ENCODE data around the gene RAB10. TPM values are rescaled to one million over a fixed set of nuclear protein-coding genes. Genes with fewer than 3 reads are reported as not detected.

RAB10 gene
- polyA plus RNA-seq, 1 donor (not counting 4 experiments of a cell fraction or from before 2014, with no cell fraction given), result 252 TPM

GRCh38 chr2:26185954-26186770, 152.3 kb downstream of the RAB10 start:
- no peak overlapping the region for H3K9ac ChIP-seq (ENCODE audit: control insufficient read depth, extremely low read depth, insufficient read depth, low read length)
- H3K9me1 ChIP-seq (ENCODE audit: control insufficient read depth, extremely low read depth, insufficient read depth, low read length), result no peaks in the 10 kb centered on the region
- H3K27ac ChIP-seq (ENCODE audit: control insufficient read depth, insufficient read depth, low read length), result no peak overlapping the region
- H3K36me3 ChIP-seq (ENCODE audit: control insufficient read depth in 2 of 2, extremely low read depth in 1 of 2, insufficient read depth in 2 of 2, low read length in 2 of 2), result peaks cover 2 to 8% of the 10 kb centered on the region in 2 experiments
- no peak for TF ChIP-seq CTCF (optimal IDR thresholded peaks at IDR 0.05 in 1 of 3, IDR thresholded peaks at IDR 0.05 in 1 of 3, conservative IDR thresholded peaks at IDR 0.05 in 1 of 3; ENCODE audit: extremely low read depth in 1 of 3, insufficient read depth in 2 of 3, low read length in 3 of 3)
- no peaks in the 10 kb centered on the region for H3K79me2 ChIP-seq (ENCODE audit: control insufficient read depth, insufficient read depth, low read length)
- dilution Hi-C loops (cut with MboI; ENCODE audit: extremely low pct_ligation_motif_present, low sequenced_read_pairs), result no loop called here
- H4K20me1 ChIP-seq (ENCODE audit: control insufficient read depth, extremely low read depth, insufficient read depth, low read length), result no peaks in the 10 kb centered on the region
- no peak for DNase-seq (ENCODE audit: low read depth, low spot score)
- no peaks in the 10 kb centered on the region for H3K27me3 ChIP-seq (ENCODE audit: control insufficient read depth, extremely low read depth, insufficient read depth, low read length)
- no peak overlapping the region for H3K4me3 ChIP-seq (ENCODE audit: control insufficient read depth in 2 of 3, extremely low read depth in 1 of 3, insufficient read depth in 2 of 3, low read depth in 1 of 3, low read length in 3 of 3)
- no peak overlapping the region for H2AFZ ChIP-seq (ENCODE audit: control insufficient read depth, low read length)
- no peaks in the 10 kb centered on the region for H3K9me3 ChIP-seq (ENCODE audit: control insufficient read depth, low read depth, low read length)
- H3K4me1 ChIP-seq (ENCODE audit: control insufficient read depth, extremely low read depth, insufficient read depth, low read length), result no peaks in the 10 kb centered on the region
- no peak for FAIRE-seq
- H3K4me2 ChIP-seq (ENCODE audit: control insufficient read depth, extremely low read depth, insufficient read depth, low read depth, low read length), result no peak overlapping the region

Small RNAs within 50 kb of the gene (small RNA-seq; reads per million reads assigned to genes)
- gene RNU6-942P (ENCODE audit: insufficient read length in 3 of 3, low read depth in 3 of 3, low replicate concordance in 1 of 3) (0 reads per million in 3 experiments), gene UQCRHP2 (ENCODE audit: insufficient read length in 3 of 3, low read depth in 3 of 3, low replicate concordance in 1 of 3) (0 reads per million in 3 experiments)

Other genes starting within 250 kb of the RAB10 start
- 8.9 to 18.1 TPM (median 12.5 TPM) in 3 replicates for gene ASXL2, start 155.6 kb upstream of the RAB10 start, polyA plus RNA-seq
- gene KIF3C, start 51.6 kb upstream of the RAB10 start, polyA plus RNA-seq, result 6.5 to 8.4 TPM (median 7.4 TPM) in 3 replicates
- gene GAREM2, start 139.0 kb downstream of the RAB10 start, polyA plus RNA-seq, result 0.03 to 0.17 TPM (median 0.06 TPM) in 3 replicates
- gene HADHA, start 210.5 kb downstream of the RAB10 start, polyA plus RNA-seq, result 150 to 156 TPM (median 151 TPM) in 3 replicates
- gene HADHB, start 210.9 kb downstream of the RAB10 start, polyA plus RNA-seq, result 109 to 124 TPM (median 110 TPM) in 3 replicates

All from keratinocyte (primary cell).